ENCODE measurements around the gene STPG1. TPM values are rescaled to one million over a fixed set of nuclear protein-coding genes. Genes with fewer than 3 reads are reported as not detected.

STPG1 gene
- total RNA-seq, 4 donors from 2014 or later: 2.2 to 5.6 (median 4.1) TPM

DNA sequence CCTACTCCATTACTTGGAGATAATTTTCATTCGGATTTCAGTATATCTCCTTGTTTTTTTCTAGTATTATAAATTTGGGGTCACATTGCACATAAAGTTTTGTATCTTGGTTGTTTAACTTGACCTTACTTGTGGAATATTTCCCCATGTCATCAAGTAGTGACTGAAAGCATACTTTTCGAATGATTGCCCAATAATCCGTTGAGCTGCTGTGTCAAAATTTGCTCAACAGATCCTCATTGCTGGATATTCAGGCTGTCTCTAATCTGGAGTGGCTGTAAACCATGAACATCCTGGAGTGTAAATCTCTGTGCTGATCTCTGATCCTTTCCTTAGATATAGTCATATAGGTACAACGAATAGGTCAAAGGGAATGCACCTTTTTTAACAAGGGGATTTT lies 7.0 kb upstream of the STPG1 start:
- TF ChIP-seq POLR2A (IDR thresholded peaks at IDR 0.05; ENCODE audit: low read depth) (no peak), EP300 (IDR thresholded peaks at IDR 0.05) (no peak), POLR2AphosphoS5 (IDR thresholded peaks at IDR 0.05) (no peak)
- TF ChIP-seq, protein P1, sequence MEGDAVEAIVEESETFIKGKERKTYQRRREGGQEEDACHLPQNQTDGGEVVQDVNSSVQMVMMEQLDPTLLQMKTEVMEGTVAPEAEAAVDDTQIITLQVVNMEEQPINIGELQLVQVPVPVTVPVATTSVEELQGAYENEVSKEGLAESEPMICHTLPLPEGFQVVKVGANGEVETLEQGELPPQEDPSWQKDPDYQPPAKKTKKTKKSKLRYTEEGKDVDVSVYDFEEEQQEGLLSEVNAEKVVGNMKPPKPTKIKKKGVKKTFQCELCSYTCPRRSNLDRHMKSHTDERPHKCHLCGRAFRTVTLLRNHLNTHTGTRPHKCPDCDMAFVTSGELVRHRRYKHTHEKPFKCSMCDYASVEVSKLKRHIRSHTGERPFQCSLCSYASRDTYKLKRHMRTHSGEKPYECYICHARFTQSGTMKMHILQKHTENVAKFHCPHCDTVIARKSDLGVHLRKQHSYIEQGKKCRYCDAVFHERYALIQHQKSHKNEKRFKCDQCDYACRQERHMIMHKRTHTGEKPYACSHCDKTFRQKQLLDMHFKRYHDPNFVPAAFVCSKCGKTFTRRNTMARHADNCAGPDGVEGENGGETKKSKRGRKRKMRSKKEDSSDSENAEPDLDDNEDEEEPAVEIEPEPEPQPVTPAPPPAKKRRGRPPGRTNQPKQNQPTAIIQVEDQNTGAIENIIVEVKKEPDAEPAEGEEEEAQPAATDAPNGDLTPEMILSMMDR (IDR thresholded peaks at IDR 0.05): no peak
- intact Hi-C loops (cut with DNase I): no loop called here
- H3K4me3 ChIP-seq: no peak overlapping the region
- peaks cover 12 to 25% (median 17%) of the 10 kb centered on the region in 4 donors for H3K4me1 ChIP-seq
- H3K36me3 ChIP-seq: peaks cover 5 to 43% (median 25%) of the 10 kb centered on the region in 4 donors
- H3K9me3 ChIP-seq: no peaks in the 10 kb centered on the region
- no peak for DNase-seq (ENCODE audit: extremely low spot score)
- H3K27me3 ChIP-seq: no peaks in the 10 kb centered on the region
- 86% methylated on average over 4 of the region's 4 CpGs for WGBS
- H3K27ac ChIP-seq (replicated peaks in 1 of 4): no peak overlapping the region

DNA sequence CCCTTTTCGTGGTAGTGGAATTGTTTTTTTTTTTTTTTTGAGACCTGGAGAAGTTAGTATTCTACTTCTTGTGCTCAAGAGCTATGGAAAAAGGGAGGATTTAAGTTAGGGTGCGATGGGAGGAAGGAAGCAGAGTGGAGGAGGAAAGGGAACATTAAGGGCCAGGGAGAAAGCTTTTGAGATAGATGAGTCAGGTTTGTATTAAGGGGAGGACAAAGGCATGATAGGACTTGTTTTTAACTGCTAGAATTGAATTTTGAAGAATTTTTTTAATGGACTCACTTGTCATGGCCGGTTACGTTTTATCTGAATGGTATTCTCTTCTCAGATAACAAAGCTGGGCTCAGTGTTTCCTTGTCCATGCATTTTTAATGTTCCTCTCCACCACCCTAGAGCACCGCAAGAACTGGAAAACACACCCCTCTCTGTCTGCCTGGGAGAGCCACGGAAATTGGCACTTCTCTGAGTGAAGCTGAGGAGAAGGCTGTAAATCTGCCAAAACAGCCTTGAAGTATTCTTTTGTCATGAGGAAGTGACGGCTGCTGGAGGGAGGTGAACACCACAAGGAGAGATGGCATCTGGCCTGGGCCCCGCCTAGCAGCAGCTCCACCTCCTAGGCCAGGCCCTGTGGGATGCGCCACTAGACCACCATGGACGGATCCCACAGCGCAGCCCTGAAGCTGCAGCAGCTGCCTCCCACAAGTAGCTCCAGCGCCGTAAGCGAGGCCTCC lies 5.5 kb upstream of the STPG1 start:
- Histone ChIP-seq H3K27ac (replicated peaks in 1 of 4) (no peak overlapping the region), H3K9me3 (no peaks in the 10 kb centered on the region), H3K36me3 (peaks cover 5 to 43% (median 25%) of the 10 kb centered on the region in 4 donors), H3K4me1 (peaks cover 18 to 30% (median 22%) of the 10 kb centered on the region in 4 donors), H3K27me3 (no peaks in the 10 kb centered on the region), H3K4me3 (no peak overlapping the region)
- WGBS: 65% methylated on average over 7 of the region's 14 CpGs
- TF ChIP-seq EP300 (IDR thresholded peaks at IDR 0.05) (no peak), POLR2A (IDR thresholded peaks at IDR 0.05; ENCODE audit: low read depth) (no peak), POLR2AphosphoS5 (IDR thresholded peaks at IDR 0.05) (no peak)
- intact Hi-C loops (cut with DNase I): loop anchor here (5.0 to 10.0 kb wide), 2 partner anchors 86 to 223 kb away; partner anchors contain the start of genes RCAN3 and SRRM1
- no peak for DNase-seq (ENCODE audit: extremely low spot score)

DNA sequence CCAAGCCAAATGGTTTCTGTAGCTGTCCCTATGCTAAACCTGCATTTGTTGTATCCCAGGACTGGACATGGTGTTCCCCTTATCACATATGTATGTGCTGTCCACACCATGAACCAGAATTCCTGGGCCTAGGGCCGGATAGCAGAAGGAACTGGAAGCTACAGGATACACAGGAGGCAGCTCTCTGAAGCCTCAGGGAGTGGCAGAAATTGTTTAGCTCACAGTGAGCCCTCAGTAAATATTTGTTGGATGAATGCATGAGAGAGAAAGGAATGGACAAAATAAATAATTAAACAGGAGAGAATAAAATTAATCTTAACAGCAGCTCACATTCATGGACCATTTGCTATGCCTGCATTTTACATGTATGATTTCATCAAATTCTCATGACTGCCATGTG lies 4.1 kb upstream of the STPG1 start:
- Histone ChIP-seq H3K9me3 (no peaks in the 10 kb centered on the region), H3K4me3 (no peak overlapping the region), H3K4me1 (peaks cover 23 to 40% (median 33%) of the 10 kb centered on the region in 4 donors), H3K27me3 (no peaks in the 10 kb centered on the region), H3K36me3 (peaks cover 5 to 34% (median 23%) of the 10 kb centered on the region in 4 donors), H3K27ac (replicated peaks in 1 of 4) (no peak overlapping the region)
- intact Hi-C loops (cut with DNase I): loop anchor here (5.0 to 10.0 kb wide), 2 partner anchors 87 to 225 kb away; partner anchors contain the start of genes RCAN3 and SRRM1
- WGBS: 72% methylated on average over 1 of the region's 1 CpG
- DNase-seq (ENCODE audit: extremely low spot score): no peak
- TF ChIP-seq EP300 (IDR thresholded peaks at IDR 0.05) (no peak), POLR2A (IDR thresholded peaks at IDR 0.05; ENCODE audit: low read depth) (no peak), POLR2AphosphoS5 (IDR thresholded peaks at IDR 0.05) (no peak)
- TF ChIP-seq, protein P1 (IDR thresholded peaks at IDR 0.05): no peak

DNA sequence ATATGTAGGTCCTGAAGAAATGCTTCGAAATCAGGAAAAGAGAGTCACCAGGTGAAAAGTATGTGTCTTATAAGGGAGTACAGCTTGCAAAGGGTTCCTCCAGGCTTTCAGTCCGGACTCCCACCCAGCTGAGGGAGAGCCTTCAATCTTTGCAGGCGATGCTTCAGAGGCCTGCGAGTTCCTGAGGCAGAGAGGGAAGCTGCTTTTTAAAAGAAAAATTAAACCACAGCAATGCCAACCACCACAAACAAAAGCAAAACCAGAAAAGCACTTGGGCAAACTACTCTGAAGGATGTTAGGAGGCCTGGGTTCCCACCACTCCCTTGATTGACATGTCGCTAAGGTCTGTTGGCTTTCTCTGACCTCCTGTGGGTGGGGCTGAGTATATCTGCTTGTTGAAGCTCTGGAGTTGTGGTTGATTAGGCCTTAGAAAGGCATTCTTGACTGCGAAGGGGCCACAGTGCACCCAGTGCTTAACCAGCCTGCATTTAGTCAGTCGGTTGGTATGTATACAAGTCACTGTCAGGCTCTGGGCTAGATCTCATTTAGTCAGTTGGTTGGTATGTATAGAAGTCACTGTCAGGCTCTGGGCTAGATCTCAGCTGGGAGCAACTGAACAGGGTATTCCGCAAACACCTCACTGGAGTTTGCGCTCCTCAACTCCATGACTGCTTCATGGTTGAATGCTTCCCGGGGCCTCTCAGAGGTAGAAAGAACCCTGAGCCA lies 3.2 kb upstream of the STPG1 start:
- Histone ChIP-seq H3K27ac (replicated peaks in 1 of 4) (peak overlapping the region in 3 of 4 donors; percentile 22 to 47 (median 29)), H3K9me3 (no peaks in the 10 kb centered on the region), H3K36me3 (peaks cover 0 to 25% (median 15%) of the 10 kb centered on the region in 4 donors), H3K27me3 (no peaks in the 10 kb centered on the region), H3K4me1 (peaks cover 24 to 46% (median 36%) of the 10 kb centered on the region in 4 donors), H3K4me3 (peak overlapping the region; percentile 62 to 81 (median 71))
- DNase-seq (ENCODE audit: extremely low spot score): no peak
- 77% methylated on average over 9 of the region's 10 CpGs for whole genome bisulfite sequencing
- intact Hi-C loops (cut with DNase I): loop anchor here (5.0 to 10.0 kb wide), 2 partner anchors 88 to 225 kb away; partner anchors contain the start of genes RCAN3 and SRRM1
- no peak for TF ChIP-seq POLR2A (IDR thresholded peaks at IDR 0.05; ENCODE audit: low read depth)
- no peak for TF ChIP-seq EP300 (IDR thresholded peaks at IDR 0.05)
- TF ChIP-seq, protein P1 (IDR thresholded peaks at IDR 0.05): no peak
- no peak for TF ChIP-seq POLR2AphosphoS5 (IDR thresholded peaks at IDR 0.05)
